GM12874 (cell line): ENCODE results near the gene AP5B1.

Experiments used
- TF ChIP-seq, protein P1 (sequence below): IDR thresholded peaks from 2 replicates; pipeline ENCODE4 v1.5.1; 2011; ENCODE audit warnings: low read depth, mild to moderate bottlenecking, control low read depth, low read length, moderate library complexity; ENCODE audit not compliant: insufficient read depth

Gene AP5B1

DNA sequence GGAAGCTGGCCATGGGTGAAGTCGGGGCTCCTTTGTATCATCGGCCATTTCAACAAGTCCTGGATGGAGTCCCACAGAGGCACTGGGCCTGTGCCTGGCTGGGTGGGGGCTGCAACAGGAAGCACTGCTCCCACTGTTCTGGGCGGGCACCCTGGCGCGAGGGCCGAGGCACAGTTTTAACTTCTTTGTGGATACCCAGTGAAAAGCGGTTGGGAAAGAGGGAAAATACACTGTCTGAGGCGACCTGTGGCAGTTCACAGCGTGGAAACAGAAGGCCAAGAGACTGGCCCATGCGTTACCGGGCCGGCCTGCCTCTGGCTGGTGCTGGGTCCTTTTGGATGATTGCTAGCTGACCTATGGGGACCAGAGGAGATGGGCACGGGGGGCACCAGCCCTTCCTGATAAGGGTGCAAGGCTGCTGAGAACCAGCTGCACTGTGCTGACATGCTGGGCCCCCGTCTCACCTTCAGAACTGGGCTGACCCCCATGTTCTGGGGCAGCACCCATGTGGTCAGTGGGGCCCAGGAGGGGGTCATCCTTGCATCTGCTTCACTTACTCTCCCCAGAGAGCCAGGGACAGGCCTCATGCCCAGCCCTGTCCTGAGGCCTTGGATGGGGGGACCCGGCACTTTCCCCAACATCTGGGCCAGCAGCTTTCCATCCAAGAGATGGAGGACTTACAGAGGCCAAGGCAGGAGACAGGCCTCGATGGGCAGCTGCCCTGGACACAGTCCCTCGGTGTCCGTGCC, 10.3 kb upstream of the AP5B1 start:
- TF ChIP-seq, protein P1, sequence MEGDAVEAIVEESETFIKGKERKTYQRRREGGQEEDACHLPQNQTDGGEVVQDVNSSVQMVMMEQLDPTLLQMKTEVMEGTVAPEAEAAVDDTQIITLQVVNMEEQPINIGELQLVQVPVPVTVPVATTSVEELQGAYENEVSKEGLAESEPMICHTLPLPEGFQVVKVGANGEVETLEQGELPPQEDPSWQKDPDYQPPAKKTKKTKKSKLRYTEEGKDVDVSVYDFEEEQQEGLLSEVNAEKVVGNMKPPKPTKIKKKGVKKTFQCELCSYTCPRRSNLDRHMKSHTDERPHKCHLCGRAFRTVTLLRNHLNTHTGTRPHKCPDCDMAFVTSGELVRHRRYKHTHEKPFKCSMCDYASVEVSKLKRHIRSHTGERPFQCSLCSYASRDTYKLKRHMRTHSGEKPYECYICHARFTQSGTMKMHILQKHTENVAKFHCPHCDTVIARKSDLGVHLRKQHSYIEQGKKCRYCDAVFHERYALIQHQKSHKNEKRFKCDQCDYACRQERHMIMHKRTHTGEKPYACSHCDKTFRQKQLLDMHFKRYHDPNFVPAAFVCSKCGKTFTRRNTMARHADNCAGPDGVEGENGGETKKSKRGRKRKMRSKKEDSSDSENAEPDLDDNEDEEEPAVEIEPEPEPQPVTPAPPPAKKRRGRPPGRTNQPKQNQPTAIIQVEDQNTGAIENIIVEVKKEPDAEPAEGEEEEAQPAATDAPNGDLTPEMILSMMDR = no peak

DNA sequence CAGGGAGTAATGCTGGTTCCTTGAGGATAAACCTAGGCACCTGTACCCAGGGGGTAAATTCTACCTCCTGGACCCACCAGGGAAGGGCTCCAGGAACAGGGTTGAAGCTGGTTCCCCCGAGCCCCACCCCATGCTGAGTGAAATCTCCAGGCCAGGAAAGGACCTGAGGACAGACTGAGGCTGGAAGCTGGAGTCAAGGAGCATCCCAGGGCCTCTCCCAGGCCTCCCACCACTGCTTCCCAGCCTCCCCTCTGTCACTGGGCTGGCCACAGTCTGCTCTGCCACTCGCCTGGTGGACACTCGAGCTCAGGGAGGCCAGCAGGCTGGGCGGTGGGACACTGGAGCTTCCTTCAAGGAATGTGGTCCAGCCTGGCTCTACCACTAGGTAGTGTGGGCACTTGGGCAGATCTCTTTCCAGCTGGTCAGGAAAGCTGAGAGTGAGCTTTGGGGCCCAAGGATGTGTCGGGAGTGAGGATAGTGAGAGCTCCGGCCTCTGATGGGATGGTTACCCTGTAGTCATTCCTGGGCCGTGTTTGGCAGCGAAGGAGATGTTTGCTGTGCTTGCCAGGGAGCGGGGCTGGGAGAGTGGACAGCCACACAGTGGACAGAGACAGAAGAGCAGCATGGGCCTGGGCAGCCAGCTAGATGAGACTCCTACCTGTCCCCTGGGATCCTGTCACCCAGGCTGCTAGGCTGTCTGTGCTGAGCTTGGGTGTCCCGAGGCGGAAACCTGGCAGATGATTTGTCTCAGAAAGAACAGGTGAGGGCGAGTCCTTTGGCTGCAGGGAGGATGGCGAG, 9.5 kb upstream of the AP5B1 start:
- TF ChIP-seq, protein P1 = no peak

DNA sequence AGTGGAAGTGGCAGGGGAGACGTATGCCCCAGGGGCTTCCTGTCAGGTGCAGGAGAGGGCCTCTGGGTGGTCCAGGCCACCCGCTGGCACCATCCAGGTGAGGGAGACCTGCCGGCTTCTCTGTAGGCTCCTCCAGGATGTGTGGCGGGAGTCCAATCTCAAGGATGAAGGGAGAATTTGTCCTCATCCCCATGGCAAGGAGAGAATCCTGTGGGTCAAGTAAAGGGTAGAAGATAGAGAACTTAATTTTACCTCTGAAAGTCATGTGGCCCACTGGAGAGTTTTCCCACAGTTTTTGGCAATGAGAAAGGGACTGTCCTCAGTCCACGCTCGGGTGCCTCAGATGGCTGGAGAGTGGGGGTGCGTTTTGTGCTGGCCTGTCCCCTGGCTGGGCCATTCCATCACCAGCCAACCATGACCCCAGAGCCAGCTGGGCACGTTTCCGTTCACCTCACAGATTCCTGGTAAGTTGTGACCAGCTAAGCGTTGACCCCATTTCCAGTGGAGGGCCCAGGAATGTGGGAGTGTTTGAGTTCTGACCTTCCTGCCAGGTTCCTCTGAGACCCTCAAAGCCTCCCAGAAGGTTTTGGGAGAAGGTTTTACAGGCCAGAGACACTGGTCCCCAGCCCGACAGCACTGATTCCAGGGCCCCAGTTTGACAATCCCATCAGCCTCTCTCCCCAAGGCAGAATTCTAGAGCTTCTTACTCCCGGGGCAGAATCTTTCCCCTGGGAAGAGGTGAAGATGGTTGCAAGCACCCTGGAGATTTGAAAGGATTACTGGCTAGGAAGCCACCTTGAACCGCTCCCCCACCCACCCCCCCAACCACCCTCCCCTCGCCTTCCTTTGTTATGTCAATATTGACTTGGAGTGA, 8.7 kb upstream of the AP5B1 start:
- TF ChIP-seq, protein P1 = no peak

DNA sequence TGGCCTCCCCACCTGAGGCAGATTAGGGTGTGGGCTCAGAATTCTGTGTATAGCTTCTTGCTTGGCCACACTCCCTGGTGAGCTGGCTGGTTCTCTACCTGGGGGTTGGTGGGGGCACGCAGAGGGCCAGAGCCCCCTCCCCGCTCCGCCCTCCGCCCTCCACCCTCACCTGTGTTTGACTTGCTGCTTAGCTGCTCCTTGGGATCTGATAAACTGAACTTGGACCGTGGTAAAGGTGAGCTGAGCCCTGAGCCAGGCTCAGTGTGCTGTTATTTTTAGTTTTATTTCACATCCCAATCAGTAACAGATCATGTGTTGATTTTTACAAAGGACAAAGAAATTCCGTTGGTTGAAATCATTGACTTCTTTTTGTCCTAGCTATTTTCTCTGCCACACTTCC, 8.0 kb upstream of the AP5B1 start:
- TF ChIP-seq, protein P1 = no peak

DNA sequence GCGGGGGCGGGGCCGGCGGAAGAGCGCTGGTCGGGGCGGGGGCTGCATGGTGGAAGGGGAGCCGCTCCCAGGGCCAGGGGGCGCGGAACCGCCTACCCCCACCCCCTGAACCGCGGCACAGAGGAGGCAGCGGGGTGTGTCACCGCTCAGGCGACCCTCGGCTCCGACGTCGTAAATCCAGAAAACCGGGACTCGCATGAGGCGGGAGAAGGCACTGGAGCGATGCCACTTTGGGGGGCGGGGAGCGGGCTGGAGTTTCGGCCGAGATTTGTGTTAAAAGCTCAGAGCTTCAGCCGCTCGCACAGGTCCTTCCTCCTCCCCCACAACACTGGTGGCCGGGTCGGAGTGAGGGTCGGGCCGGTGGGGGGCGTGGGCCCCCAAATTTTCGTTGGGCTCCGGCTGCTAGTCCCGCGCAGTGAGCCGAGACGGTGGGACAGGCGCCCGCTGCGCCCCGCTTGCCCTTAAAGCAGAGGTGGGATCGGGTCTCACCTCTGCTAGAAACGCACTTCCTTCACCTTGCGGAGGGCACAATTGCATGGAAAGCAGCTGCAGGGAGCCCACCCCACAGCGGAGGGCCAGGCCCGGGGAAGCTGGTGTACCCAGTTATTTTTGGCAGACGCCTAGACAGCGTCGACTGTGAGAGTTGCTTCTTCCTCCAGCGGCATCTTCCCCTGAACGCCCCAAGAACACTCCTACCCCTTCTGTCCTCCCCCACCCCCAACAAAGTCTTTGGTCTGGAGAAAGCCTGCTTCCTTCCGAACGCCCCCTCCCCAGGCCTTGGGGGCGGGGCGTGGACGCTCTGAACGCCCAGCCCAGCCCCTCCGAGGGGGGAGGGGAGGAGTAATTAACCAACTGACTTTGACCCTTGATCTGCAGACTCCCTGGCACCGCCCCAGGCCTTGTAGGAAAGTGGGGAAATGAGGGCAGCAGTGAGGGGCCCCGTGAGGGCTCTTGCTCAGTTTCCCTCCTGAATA, 7.2 kb upstream of the AP5B1 start:
- TF ChIP-seq, protein P1 = no peak

DNA sequence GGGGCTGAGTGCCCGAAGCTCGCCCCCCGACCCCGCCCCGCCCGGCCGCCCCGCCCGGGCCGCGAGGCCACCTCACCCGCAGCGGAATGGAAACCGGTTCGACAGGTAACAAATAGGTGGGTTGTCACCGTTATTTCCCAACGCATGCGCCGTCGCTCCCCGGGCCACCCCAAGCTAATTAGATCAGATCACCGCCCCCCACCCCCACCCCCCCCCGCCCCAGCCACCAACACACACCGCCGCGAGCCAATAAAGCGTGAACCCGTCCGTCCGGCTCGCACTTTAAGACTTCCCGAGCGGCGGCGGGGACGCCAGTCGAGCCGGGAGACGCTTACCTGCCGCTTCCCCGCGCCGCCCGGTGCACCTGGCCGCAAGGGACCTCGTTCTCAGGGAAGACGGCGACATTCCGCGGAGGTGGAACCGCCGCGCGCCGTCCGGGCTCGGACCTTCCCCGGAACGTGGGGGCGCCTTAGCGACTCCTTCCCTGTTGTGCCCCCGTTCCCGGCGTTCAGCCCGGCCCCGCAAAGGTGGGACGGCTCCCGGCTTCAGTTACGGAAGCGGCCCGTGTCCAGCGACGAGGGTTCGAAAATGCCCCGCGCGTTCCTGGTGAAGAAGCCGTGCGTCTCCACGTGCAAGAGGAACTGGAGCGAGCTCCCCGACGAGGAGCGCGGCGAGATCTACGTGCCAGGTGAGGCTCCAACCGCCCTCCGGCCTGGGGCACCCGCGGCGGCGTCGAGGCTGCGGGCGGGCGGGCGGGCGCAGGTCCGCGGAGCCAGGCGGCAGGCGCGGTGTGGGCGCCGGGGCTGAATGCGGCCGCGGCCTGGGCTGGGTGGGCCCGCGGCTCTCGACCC, 6.2 kb upstream of the AP5B1 start, which contains the start of gene OVOL1:
TSS of gene OVOL1 (plus strand) at position 278 of the 851 bp plus-strand sequence. CDS start at position 589, 311 bp downstream.
- TF ChIP-seq, protein P1 = no peak
